ENCODE results near the gene SH3D21.
A peak's percentile ranks its signal among the peaks of the same experiment; 100 is the strongest.

The SH3D21 gene

GRCh38 chr1:36306210-36306901 is at the start of gene SH3D21:
TSS of gene SH3D21 (plus strand) at chr1:36306368. CDS start at chr1:36306421, 53 bp downstream.
- H2AFZ ChIP-seq (ENCODE audit: low read length): 0 out of 2 replicates have a peak within 1 kb of the TSS, but pooled peaks have one; percentile 43
- peaks cover 39% of the 10 kb centered on the region; the same call in 1 of the 2 replicates for H3K36me3 ChIP-seq (ENCODE audit: insufficient read depth, low read length)

GRCh38 chr1:36256558-36257374 is 49.4 kb upstream of the SH3D21 start:
- H3K36me3 ChIP-seq (ENCODE audit: insufficient read depth, low read length): peaks cover 32% of the 10 kb centered on the region; the same call in 1 of the 2 replicates
- H3K79me2 ChIP-seq (ENCODE audit: insufficient read depth, low read length): peaks cover 76% of the 10 kb centered on the region
- no peaks in the 10 kb centered on the region for H3K27me3 ChIP-seq (ENCODE audit: insufficient read depth, low read length, poor library complexity, severe bottlenecking)
- no peak overlapping the region for H3K4me2 ChIP-seq (ENCODE audit: low read depth, low read length, poor library complexity, severe bottlenecking)
- no peaks in the 10 kb centered on the region for H3K9me2 ChIP-seq (replicated peaks; ENCODE audit: low read depth, low read length)
- H2AFZ ChIP-seq (ENCODE audit: low read length): no peak overlapping the region
- H3F3A ChIP-seq (ENCODE audit: low read depth): 0 out of 2 replicates have a peak, but pooled peaks cover 2% of the 10 kb centered on the region
- H3K4me3 ChIP-seq (ENCODE audit: low read length, poor library complexity, severe bottlenecking): no peak overlapping the region
- no peak overlapping the region for H3K9ac ChIP-seq (ENCODE audit: low read depth, low read length, poor library complexity, severe bottlenecking)
- no peaks in the 10 kb centered on the region for H3K9me3 ChIP-seq (ENCODE audit: insufficient read depth, low read depth, low read length)
- no peaks in the 10 kb centered on the region for H3K4me1 ChIP-seq (ENCODE audit: insufficient read depth, low read length, poor library complexity, severe bottlenecking)
- peaks cover 69% of the 10 kb centered on the region for H4K20me1 ChIP-seq (ENCODE audit: insufficient read depth, low read length, poor library complexity, severe bottlenecking)
- no peak for TF ChIP-seq CTCF (conservative IDR thresholded peaks at IDR 0.05; ENCODE audit: low read length)
- TF ChIP-seq EZH2phosphoT487 (IDR thresholded peaks at IDR 0.05; ENCODE audit: borderline replicate concordance): no peak

More at GRCh38 chr1:36306210-36306901, at the start of gene SH3D21:
- no peaks in the 10 kb centered on the region for H3K9me3 ChIP-seq (ENCODE audit: insufficient read depth, low read depth, low read length)
- H3F3A ChIP-seq (ENCODE audit: low read depth): no peaks in the 10 kb centered on the region
- H3K4me2 ChIP-seq (ENCODE audit: low read depth, low read length, poor library complexity, severe bottlenecking): peak within 1 kb of the TSS; percentile 58
- no peaks in the 10 kb centered on the region for H3K79me2 ChIP-seq (ENCODE audit: insufficient read depth, low read length)
- no peak for TF ChIP-seq EZH2phosphoT487 (IDR thresholded peaks at IDR 0.05; ENCODE audit: borderline replicate concordance)
- peak within 1 kb of the TSS; percentile 70 for H3K4me3 ChIP-seq (ENCODE audit: low read length, poor library complexity, severe bottlenecking)
- H3K4me1 ChIP-seq (ENCODE audit: insufficient read depth, low read length, poor library complexity, severe bottlenecking): no peaks in the 10 kb centered on the region
- H4K20me1 ChIP-seq (ENCODE audit: insufficient read depth, low read length, poor library complexity, severe bottlenecking): no peaks in the 10 kb centered on the region
- H3K9me2 ChIP-seq (replicated peaks; ENCODE audit: low read depth, low read length): no peaks in the 10 kb centered on the region
- H3K27me3 ChIP-seq (ENCODE audit: insufficient read depth, low read length, poor library complexity, severe bottlenecking): no peaks in the 10 kb centered on the region
- H3K9ac ChIP-seq (ENCODE audit: low read depth, low read length, poor library complexity, severe bottlenecking): peak within 1 kb of the TSS; percentile 17

- Histone ChIP-seq H2AFZ (ENCODE audit: low read length) (no peak overlapping the region), H3K9me3 (ENCODE audit: insufficient read depth, low read depth, low read length) (no peaks in the 10 kb centered on the region), H3K9ac (ENCODE audit: low read depth, low read length, poor library complexity, severe bottlenecking) (no peak overlapping the region), H3K9me2 (replicated peaks; ENCODE audit: low read depth, low read length) (no peaks in the 10 kb centered on the region), H3K79me2 (ENCODE audit: insufficient read depth, low read length) (peaks cover 70% of the 10 kb centered on the region), H3F3A (ENCODE audit: low read depth) (0 out of 2 replicates have a peak, but pooled peaks cover 2% of the 10 kb centered on the region), H4K20me1 (ENCODE audit: insufficient read depth, low read length, poor library complexity, severe bottlenecking) (peaks cover 64% of the 10 kb centered on the region), H3K4me2 (ENCODE audit: low read depth, low read length, poor library complexity, severe bottlenecking) (no peak overlapping the region), H3K27me3 (ENCODE audit: insufficient read depth, low read length, poor library complexity, severe bottlenecking) (no peaks in the 10 kb centered on the region), H3K4me3 (ENCODE audit: low read length, poor library complexity, severe bottlenecking) (no peak overlapping the region), H3K4me1 (ENCODE audit: insufficient read depth, low read length, poor library complexity, severe bottlenecking) (no peaks in the 10 kb centered on the region), H3K36me3 (ENCODE audit: insufficient read depth, low read length) (peaks cover 36% of the 10 kb centered on the region; the same call in 1 of the 2 replicates)
- no peak for TF ChIP-seq EZH2phosphoT487 (IDR thresholded peaks at IDR 0.05; ENCODE audit: borderline replicate concordance)
- TF ChIP-seq CTCF (conservative IDR thresholded peaks at IDR 0.05; ENCODE audit: low read length): no peak
Measured at GRCh38 chr1:36257375-36257767, 48.8 kb upstream of the SH3D21 start.
